Panc1 (cell line): ENCODE results near the gene CACTIN. TPM values are rescaled to one million over a fixed set of nuclear protein-coding genes. Genes with fewer than 3 reads are reported as not detected.

Experiments
- ATAC-seq: fragments of 200-7000 bp; cut with Tn5 transposase; 2 replicates; pipeline ENCODE4 v1.9.1; 2020; ENCODE audit warnings: mild to moderate bottlenecking, moderate library complexity
- BruUV-seq: library from RNA; stranded (reverse); fragments of 400-500 nt; replicated peaks from 2 replicates; lab custom pipeline; 2021; lab: Mats Ljungman, UMichigan
- CTCF ChIA-PET: fragments of 300-600 bp; sonication (Branson Sonifier 250); formaldehyde crosslinking; loops from one replicate; lab custom pipeline; 2022; ENCODE audit warnings: antibody characterized with exemption; lab: Charles Lee
- POLR2A ChIA-PET: fragments of 300-600 bp; sonication (Branson Sonifier 250); formaldehyde crosslinking; loops from one replicate; lab custom pipeline; 2022; ENCODE audit warnings: antibody characterized with exemption; lab: Charles Lee
- DNase-seq: peaks from one replicate; pipeline ENCODE4 v3.0.0-alpha.2; 2010; ENCODE audit warnings: low read depth, low spot score
- H3K27ac ChIP-seq: 2 replicates; pipeline ENCODE4 v1.5.1; 2011; ENCODE audit warnings: mild to moderate bottlenecking, low read length, inconsistent platforms
- H3K27me3 ChIP-seq: fragments of 200-500 bp; sonication (Bioruptor generic); 2 replicates; pipeline ENCODE4 v1.6.0; 2014; ENCODE audit warnings: low read length, inconsistent platforms; ENCODE audit not compliant: control insufficient read depth, insufficient read depth
- H3K36me3 ChIP-seq: fragments of 200-500 bp; sonication (Bioruptor generic); 2 replicates; pipeline ENCODE4 v1.5.1; 2014; ENCODE audit warnings: inconsistent platforms, mild to moderate bottlenecking, low read length, moderate library complexity; ENCODE audit not compliant: control insufficient read depth, insufficient read depth
- H3K4me1 ChIP-seq: 2 replicates; pipeline ENCODE4 v1.5.1; 2011; ENCODE audit warnings: inconsistent platforms, mild to moderate bottlenecking, low read length, moderate library complexity; ENCODE audit not compliant: control insufficient read depth, insufficient read depth
- H3K4me3 ChIP-seq, 2 experiments: 2 replicates each; pipeline ENCODE4 v1.5.1; 2011 to 2012; ENCODE audit warnings: low read depth in 2 of 2, low read length in 2 of 2, mild to moderate bottlenecking in 2 of 2, inconsistent platforms in 1 of 2, moderate library complexity in 1 of 2
- H3K9me3 ChIP-seq: fragments of 200-500 bp; sonication (Bioruptor generic); 2 replicates; pipeline ENCODE4 v1.5.1; 2014; ENCODE audit warnings: low read depth, mild to moderate bottlenecking, inconsistent platforms, low read length, moderate library complexity; ENCODE audit not compliant: control insufficient read depth, insufficient read depth
- POLR2AphosphoS5 ChIP-seq: IDR thresholded peaks from 2 replicates; pipeline ENCODE4 v1.6.1; 2012; ENCODE audit warnings: mild to moderate bottlenecking, low read depth, low read length, moderate library complexity
- SIN3A ChIP-seq: IDR thresholded peaks from 2 replicates; pipeline ENCODE4 v1.6.1; 2012; ENCODE audit warnings: low read depth, mild to moderate bottlenecking, low read length, moderate library complexity, borderline replicate concordance; ENCODE audit not compliant: insufficient read depth
- TCF7L2 ChIP-seq: IDR thresholded peaks from 2 replicates; pipeline ENCODE4 v1.6.1; 2011; ENCODE audit warnings: mild to moderate bottlenecking, low read depth, low read length, inconsistent platforms
- in situ Hi-C: cut with HindIII; loops from 2 replicates; pipeline ENCODE4 v1.10.0; 2016; ENCODE audit warnings: low sequenced_read_pairs, low pct_unique_long_range_greater_than_20kb
- intact Hi-C: fragments of 100-400 bp; cut with micrococcal nuclease; formaldehyde crosslinking; loops from one replicate; pipeline ENCODE4 v1.10.0; 2022; ENCODE audit not compliant: unreplicated experiment
- total RNA-seq: library from RNA; stranded (reverse); gene quantifications from one replicate; pipeline ENCODE4 v1.2.1, GENCODE V29; 2021; ENCODE audit not compliant: unreplicated experiment
- TF ChIP-seq, protein P1 (sequence below), 2 experiments: IDR thresholded peaks; 2 replicates each; pipeline ENCODE4 v1.6.1; 2011 to 2012; ENCODE audit warnings: low read depth in 2 of 2, control low read depth in 1 of 2, low read length in 1 of 2, mild to moderate bottlenecking in 1 of 2, moderate library complexity in 1 of 2; ENCODE audit not compliant: insufficient read depth in 1 of 2
- TF ChIP-seq, protein P2 (sequence below): fragments of 450-650 bp; IDR thresholded peaks from 2 replicates; pipeline ENCODE4 v1.5.1; 2017; ENCODE audit warnings: mild to moderate bottlenecking

CACTIN gene
- total RNA-seq, 1 experiment from 2014 or later: 25.2 TPM

DNA sequence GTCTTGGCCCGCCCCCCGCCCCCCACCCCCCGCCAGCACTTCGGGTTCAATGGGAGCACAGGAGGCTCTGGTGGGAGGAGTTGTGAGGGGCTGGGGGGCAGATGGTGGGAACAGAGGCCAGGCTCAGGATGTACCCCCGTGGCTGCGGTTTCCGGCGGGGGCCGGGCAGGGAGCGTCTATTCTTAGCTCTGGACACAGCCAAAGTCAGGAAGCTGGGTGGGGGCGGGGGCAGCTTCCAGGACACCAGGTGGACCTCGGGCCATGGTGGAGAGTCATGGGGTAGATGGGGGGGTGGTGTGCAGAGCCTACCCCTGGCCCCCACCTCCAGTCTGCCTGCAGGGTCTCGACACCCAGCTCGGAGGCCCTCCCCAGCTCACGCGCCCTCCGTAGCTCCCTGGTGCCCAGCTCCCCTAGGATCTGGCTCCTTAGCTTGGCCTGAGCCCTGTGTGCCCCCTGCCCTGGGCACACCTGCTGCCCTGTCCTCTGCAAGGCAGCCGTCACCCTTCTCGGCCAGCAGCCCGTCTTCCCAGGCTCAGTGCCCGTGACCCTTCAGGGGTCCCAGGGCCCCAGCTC lies 17.8 kb downstream of the CACTIN start:
- CTCF ChIA-PET: interaction anchor here (0.6 to 0.7 kb wide), 2 partner anchors 17 to 286 kb away, joined by 4 read pairs; no protein-coding TSS in a partner anchor
- no peak for TF ChIP-seq SIN3A
- TF ChIP-seq POLR2AphosphoS5: no peak
- TF ChIP-seq, protein P1, sequence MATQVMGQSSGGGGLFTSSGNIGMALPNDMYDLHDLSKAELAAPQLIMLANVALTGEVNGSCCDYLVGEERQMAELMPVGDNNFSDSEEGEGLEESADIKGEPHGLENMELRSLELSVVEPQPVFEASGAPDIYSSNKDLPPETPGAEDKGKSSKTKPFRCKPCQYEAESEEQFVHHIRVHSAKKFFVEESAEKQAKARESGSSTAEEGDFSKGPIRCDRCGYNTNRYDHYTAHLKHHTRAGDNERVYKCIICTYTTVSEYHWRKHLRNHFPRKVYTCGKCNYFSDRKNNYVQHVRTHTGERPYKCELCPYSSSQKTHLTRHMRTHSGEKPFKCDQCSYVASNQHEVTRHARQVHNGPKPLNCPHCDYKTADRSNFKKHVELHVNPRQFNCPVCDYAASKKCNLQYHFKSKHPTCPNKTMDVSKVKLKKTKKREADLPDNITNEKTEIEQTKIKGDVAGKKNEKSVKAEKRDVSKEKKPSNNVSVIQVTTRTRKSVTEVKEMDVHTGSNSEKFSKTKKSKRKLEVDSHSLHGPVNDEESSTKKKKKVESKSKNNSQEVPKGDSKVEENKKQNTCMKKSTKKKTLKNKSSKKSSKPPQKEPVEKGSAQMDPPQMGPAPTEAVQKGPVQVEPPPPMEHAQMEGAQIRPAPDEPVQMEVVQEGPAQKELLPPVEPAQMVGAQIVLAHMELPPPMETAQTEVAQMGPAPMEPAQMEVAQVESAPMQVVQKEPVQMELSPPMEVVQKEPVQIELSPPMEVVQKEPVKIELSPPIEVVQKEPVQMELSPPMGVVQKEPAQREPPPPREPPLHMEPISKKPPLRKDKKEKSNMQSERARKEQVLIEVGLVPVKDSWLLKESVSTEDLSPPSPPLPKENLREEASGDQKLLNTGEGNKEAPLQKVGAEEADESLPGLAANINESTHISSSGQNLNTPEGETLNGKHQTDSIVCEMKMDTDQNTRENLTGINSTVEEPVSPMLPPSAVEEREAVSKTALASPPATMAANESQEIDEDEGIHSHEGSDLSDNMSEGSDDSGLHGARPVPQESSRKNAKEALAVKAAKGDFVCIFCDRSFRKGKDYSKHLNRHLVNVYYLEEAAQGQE (IDR thresholded peaks at IDR 0.05; ENCODE audit: insufficient read depth in 1 of 2, low read depth in 2 of 2, low read length in 1 of 2): no peak
- TF ChIP-seq TCF7L2: no peak
- TF ChIP-seq, protein P2, sequence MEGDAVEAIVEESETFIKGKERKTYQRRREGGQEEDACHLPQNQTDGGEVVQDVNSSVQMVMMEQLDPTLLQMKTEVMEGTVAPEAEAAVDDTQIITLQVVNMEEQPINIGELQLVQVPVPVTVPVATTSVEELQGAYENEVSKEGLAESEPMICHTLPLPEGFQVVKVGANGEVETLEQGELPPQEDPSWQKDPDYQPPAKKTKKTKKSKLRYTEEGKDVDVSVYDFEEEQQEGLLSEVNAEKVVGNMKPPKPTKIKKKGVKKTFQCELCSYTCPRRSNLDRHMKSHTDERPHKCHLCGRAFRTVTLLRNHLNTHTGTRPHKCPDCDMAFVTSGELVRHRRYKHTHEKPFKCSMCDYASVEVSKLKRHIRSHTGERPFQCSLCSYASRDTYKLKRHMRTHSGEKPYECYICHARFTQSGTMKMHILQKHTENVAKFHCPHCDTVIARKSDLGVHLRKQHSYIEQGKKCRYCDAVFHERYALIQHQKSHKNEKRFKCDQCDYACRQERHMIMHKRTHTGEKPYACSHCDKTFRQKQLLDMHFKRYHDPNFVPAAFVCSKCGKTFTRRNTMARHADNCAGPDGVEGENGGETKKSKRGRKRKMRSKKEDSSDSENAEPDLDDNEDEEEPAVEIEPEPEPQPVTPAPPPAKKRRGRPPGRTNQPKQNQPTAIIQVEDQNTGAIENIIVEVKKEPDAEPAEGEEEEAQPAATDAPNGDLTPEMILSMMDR: no peak
- ATAC-seq: no peak

GRCh38 chr19:3608079-3608641 lies 18.4 kb downstream of the CACTIN start:
- DNase-seq: no peak
- TF ChIP-seq POLR2AphosphoS5 (no peak), SIN3A (no peak), TCF7L2 (no peak)
- TF ChIP-seq, protein P1 (IDR thresholded peaks at IDR 0.05; ENCODE audit: insufficient read depth in 1 of 2, low read depth in 2 of 2, low read length in 1 of 2): no peak
- TF ChIP-seq, protein P2: no peak
- ChIA-PET CTCF (interaction anchor here (0.6 to 1.3 kb wide), 4 partner anchors 10 to 287 kb away, joined by 3 to 4 read pairs (median 4); no protein-coding TSS in a partner anchor), POLR2A (no interaction called here)
- peaks cover 36% of the 10 kb centered on the region for H3K4me1 ChIP-seq
- no peaks in the 10 kb centered on the region for H3K36me3 ChIP-seq
- peak; percentile 14 for ATAC-seq
- no peaks in the 10 kb centered on the region for H3K27me3 ChIP-seq
- H3K27ac ChIP-seq: peak overlapping the region; percentile 67
- no peaks in the 10 kb centered on the region for H3K9me3 ChIP-seq
- BruUV-seq: no TSS peak
- H3K4me3 ChIP-seq: peak overlapping the region in 1 of 2 experiments; percentile 62; a peak in 2 of 4 replicates
- intact Hi-C loops (no loop called here), in situ Hi-C loops (no loop called here)

More for the DNA sequence above, 17.8 kb downstream of the CACTIN start:
- no TSS peak for BruUV-seq
- H3K27me3 ChIP-seq: no peaks in the 10 kb centered on the region
- H3K4me3 ChIP-seq: no peak overlapping the region
- H3K4me1 ChIP-seq: peaks cover 30% of the 10 kb centered on the region
- intact Hi-C loops: no loop called here
- POLR2A ChIA-PET: no interaction called here
- H3K9me3 ChIP-seq: no peaks in the 10 kb centered on the region
- no peaks in the 10 kb centered on the region for H3K36me3 ChIP-seq
- no peak for DNase-seq
- H3K27ac ChIP-seq: no peak overlapping the region
- in situ Hi-C loops: no loop called here
